ENCODE data around the gene CSF1R.

DNA sequence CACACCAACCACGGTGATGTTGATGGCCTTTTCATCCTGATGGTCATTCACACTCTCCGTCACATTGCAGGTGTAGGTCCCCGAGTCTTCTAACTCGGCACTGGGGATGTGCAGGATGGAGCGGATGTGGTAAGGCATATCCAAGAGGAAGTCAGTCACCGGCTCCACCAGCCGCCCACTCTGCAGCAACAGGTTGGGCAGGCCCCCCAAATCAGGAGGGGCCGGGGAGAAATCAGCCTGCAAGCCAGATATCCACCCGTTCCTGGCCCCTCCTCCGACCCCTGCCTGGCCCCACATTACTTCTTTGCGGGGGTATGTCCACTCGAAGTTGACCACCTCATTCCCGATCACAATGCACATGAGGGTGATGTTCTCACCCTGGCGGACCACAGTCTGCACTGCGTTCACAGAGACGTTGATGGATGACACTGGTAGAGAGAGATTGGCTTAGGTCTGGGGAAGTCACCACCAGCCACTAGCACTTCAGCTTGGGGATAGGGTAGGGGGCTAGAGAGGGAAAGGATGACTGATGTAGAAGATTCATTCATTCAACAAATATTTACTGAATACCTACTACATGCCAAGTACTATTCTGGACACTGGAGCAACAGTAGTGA, 47.3 kb upstream of the CSF1R start:
- no peak for TF ChIP-seq POLR2A (IDR thresholded peaks at IDR 0.05)
- TF ChIP-seq, protein P1, sequence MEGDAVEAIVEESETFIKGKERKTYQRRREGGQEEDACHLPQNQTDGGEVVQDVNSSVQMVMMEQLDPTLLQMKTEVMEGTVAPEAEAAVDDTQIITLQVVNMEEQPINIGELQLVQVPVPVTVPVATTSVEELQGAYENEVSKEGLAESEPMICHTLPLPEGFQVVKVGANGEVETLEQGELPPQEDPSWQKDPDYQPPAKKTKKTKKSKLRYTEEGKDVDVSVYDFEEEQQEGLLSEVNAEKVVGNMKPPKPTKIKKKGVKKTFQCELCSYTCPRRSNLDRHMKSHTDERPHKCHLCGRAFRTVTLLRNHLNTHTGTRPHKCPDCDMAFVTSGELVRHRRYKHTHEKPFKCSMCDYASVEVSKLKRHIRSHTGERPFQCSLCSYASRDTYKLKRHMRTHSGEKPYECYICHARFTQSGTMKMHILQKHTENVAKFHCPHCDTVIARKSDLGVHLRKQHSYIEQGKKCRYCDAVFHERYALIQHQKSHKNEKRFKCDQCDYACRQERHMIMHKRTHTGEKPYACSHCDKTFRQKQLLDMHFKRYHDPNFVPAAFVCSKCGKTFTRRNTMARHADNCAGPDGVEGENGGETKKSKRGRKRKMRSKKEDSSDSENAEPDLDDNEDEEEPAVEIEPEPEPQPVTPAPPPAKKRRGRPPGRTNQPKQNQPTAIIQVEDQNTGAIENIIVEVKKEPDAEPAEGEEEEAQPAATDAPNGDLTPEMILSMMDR (IDR thresholded peaks at IDR 0.05) = no peak
- TF ChIP-seq EP300 (IDR thresholded peaks at IDR 0.05) = no peak
- TF ChIP-seq POLR2AphosphoS5 (IDR thresholded peaks at IDR 0.05) = no peak

All from stomach (tissue), 4 donors.